HFFc6 (cell line): Measurements from ENCODE around the gene BTBD7. TPM values are rescaled to one million over a fixed set of nuclear protein-coding genes. Genes with fewer than 3 reads are reported as not detected.

Experiments
- DNase-seq: peaks from one replicate; pipeline ENCODE4 v3.0.0-alpha.2; 2018
- H3K27ac Mint-ChIP-seq: 2 replicates; pipeline ENCODE4 v1.8.0; 2020; ENCODE audit warnings: mild to moderate bottlenecking, mixed read lengths
- H3K27me3 Mint-ChIP-seq: 2 replicates; pipeline ENCODE4 v1.8.0; 2021; ENCODE audit warnings: mild to moderate bottlenecking, moderate library complexity, mixed read lengths; ENCODE audit not compliant: insufficient read depth
- H3K36me3 Mint-ChIP-seq: 2 replicates; pipeline ENCODE4 v1.8.0; 2021; ENCODE audit warnings: low read depth, mixed read lengths
- H3K4me1 Mint-ChIP-seq: 2 replicates; pipeline ENCODE4 v1.8.0; 2020; ENCODE audit warnings: low read depth, mixed read lengths
- H3K4me3 Mint-ChIP-seq: 2 replicates; pipeline ENCODE4 v1.8.0; 2020; ENCODE audit warnings: mild to moderate bottlenecking, moderate library complexity, mixed read lengths
- H3K9me3 Mint-ChIP-seq: 2 replicates; pipeline ENCODE4 v1.8.0; 2020; ENCODE audit warnings: mild to moderate bottlenecking, mixed read lengths
- total RNA-seq, 6 experiments: library from RNA; stranded (reverse); fragmentation: NEBNext Ultra II Directional; extraction: Animal tissue kit (Norgen Biotek cat#: 25700); gene quantifications; 2 replicates in 1 of 6; 3 replicates in 5 of 6; pipeline ENCODE4 v1.2.3, GENCODE V29; 2021
- TF ChIP-seq, protein P1 (sequence below): fragments of 200-600 bp; sonication (generic); IDR thresholded peaks from 2 replicates; pipeline ENCODE4 v1.5.0; 2021; ENCODE audit warnings: antibody characterized with exemption, mild to moderate bottlenecking

The BTBD7 gene
- total RNA-seq, 6 experiments from 2014 or later: 36.8 to 45.6 (median 40.0) TPM

DNA sequence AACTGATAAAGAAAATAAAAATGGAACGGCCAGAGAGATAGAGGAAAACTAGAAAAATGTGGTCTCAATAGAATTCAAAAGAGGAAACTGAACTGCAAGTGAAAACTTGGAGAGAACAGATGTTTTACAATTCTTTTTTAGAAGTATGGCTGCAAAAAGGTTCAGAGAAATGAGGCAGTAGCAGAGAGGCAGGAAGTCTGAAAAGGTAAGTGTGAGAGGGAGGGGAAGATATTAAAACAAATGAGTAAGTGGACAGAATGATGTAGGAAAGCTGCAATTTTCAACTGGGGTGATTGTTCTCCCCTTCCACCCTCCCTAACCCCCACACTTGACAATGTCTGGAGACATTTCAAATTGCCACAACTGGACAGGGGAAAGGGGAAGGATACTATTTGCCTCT, 12.9 kb downstream of the BTBD7 start:
- DNase-seq: no peak
- H3K36me3 Mint-ChIP-seq: peaks cover 22% of the 10 kb centered on the region
- H3K4me3 Mint-ChIP-seq: no peak overlapping the region
- H3K27me3 Mint-ChIP-seq: no peaks in the 10 kb centered on the region; the same call in 1 of the 2 replicates
- peaks cover 56% of the 10 kb centered on the region for H3K4me1 Mint-ChIP-seq
- TF ChIP-seq, protein P1, sequence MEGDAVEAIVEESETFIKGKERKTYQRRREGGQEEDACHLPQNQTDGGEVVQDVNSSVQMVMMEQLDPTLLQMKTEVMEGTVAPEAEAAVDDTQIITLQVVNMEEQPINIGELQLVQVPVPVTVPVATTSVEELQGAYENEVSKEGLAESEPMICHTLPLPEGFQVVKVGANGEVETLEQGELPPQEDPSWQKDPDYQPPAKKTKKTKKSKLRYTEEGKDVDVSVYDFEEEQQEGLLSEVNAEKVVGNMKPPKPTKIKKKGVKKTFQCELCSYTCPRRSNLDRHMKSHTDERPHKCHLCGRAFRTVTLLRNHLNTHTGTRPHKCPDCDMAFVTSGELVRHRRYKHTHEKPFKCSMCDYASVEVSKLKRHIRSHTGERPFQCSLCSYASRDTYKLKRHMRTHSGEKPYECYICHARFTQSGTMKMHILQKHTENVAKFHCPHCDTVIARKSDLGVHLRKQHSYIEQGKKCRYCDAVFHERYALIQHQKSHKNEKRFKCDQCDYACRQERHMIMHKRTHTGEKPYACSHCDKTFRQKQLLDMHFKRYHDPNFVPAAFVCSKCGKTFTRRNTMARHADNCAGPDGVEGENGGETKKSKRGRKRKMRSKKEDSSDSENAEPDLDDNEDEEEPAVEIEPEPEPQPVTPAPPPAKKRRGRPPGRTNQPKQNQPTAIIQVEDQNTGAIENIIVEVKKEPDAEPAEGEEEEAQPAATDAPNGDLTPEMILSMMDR: no peak
- H3K27ac Mint-ChIP-seq: peak overlapping the region; percentile 92
- no peaks in the 10 kb centered on the region for H3K9me3 Mint-ChIP-seq

DNA sequence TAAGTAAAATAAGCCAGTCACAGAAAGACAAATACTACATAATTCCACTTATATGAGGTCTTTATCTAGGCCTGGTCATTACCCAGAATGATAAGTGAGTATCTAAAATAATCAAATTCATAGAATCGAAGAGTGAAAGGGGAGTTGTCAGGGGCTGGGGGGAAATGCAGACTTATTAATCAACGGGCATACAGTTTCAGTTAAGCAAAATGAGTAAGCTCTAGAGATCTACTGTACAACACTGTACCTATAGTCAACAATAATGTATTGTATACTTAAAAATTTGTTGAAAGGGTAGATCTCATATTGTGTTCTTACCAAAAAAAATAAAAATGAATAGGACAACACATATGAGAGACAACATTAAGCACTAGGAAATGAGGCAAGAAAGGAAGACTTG, 13.3 kb downstream of the BTBD7 start:
- no peak for DNase-seq
- TF ChIP-seq, protein P1: no peak
- H3K9me3 Mint-ChIP-seq: no peaks in the 10 kb centered on the region
- peaks cover 18% of the 10 kb centered on the region for H3K36me3 Mint-ChIP-seq
- H3K27ac Mint-ChIP-seq: peak overlapping the region; percentile 92
- peaks cover 56% of the 10 kb centered on the region for H3K4me1 Mint-ChIP-seq
- no peak overlapping the region; the same call in 1 of the 2 replicates for H3K4me3 Mint-ChIP-seq
- no peaks in the 10 kb centered on the region; the same call in 1 of the 2 replicates for H3K27me3 Mint-ChIP-seq

DNA sequence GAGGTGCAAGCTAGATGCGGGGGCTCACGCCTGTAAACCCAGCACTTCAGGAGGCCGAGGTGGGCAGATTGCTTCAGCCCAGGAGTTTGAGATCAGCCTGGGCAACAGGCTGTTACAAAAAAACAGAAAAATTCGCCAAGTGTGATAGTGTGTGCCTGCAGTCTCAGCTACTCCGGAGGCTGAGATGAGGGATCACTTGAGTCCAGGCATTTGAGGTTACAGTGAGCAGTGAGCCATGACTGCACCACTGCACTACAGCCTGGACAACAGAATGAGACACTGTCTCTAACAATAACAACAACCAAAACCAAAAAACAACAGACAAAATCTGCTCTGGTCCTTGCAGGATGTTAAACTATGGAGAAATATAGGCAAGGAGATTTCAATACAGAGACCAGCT, 13.9 kb downstream of the BTBD7 start:
- TF ChIP-seq, protein P1: no peak

DNA sequence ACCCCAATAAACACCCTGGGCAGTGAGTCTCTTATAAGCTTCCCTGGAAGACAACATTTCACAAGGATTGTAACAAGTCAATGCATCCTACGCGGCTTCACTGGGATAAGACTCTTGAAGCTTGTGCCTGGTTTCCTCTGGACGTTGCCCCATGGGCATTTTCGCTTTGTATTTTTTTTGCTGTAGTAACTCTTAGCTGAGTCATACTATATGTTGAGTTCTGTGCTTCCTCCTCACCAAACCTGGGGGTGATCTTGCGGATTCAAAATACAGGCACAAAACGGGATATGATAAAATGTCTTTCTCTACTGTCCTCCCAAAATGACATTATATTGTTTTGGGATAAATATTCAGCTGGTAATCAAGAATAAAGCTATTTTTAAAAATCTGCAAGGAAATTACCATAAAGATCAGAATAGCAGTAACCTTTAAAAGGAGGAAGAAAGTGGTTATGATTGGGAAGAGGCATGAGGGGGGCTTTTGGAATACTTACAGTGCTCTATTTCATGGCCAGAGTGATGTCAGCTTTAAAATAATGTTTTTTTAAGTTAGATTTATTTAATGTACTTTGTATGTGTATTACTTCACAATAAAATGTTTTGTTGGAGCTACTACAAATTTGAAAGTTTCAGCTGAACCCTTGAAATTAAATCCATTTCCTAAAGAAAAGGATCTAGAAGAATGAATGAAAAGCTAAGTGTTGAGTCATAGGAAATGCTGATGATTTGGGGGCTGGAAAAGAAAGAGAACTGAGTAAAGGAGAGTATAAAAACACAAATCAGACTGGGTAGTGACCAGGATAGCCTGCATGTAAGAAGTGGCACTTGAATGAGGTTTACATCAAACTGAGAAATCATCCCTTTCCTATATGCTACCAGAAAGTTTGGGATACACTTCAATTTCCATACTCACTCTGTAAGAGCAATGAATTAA, 14.7 kb downstream of the BTBD7 start:
- TF ChIP-seq, protein P1: no peak
- H3K36me3 Mint-ChIP-seq: peaks cover 9% of the 10 kb centered on the region
- peaks cover 48% of the 10 kb centered on the region for H3K4me1 Mint-ChIP-seq
- DNase-seq: peak; percentile 42
- H3K9me3 Mint-ChIP-seq: no peaks in the 10 kb centered on the region
- peak overlapping the region; percentile 83 for H3K4me3 Mint-ChIP-seq
- H3K27me3 Mint-ChIP-seq: no peaks in the 10 kb centered on the region; the same call in 1 of the 2 replicates
- peak overlapping the region; percentile 92 for H3K27ac Mint-ChIP-seq

More for the DNA sequence above, 13.9 kb downstream of the BTBD7 start:
- Mint-ChIP-seq H3K27me3 (no peaks in the 10 kb centered on the region; the same call in 1 of the 2 replicates), H3K27ac (peak overlapping the region; percentile 92), H3K4me3 (peak overlapping the region; percentile 83; the same call in 1 of the 2 replicates), H3K9me3 (no peaks in the 10 kb centered on the region), H3K36me3 (peaks cover 16% of the 10 kb centered on the region), H3K4me1 (peaks cover 55% of the 10 kb centered on the region)
- peak; percentile 29 for DNase-seq

DNA sequence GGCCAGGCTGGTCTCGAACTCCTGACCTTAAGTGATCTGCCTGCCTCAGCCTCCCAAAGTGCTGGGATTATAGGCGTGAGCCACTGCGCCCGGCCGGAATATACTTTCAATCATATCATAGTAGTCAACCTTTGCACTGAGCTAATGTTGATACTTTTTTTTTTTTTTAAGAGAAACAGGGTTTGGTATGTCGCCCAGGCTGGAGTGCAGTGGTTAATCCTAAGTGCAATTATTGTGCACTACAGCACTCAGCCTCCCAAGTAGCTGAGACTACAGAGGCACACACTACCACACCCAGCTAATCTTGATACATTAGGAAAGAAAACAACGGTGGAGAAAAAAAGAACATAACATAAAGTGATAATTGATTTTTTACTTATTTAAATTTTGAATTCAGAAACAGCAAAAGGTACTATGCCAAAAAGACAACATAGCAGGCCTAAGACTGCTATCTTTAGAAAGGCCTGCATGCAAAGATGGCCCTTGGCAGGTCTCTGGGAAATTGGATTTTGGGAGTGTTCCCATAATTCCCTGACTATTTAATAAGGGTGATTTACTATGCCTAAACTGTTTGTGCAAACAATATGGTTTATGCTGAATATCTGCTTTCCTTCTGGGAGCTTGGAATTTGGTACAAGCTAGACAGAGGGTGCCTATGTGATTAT, 15.5 kb downstream of the BTBD7 start:
- H3K9me3 Mint-ChIP-seq: no peaks in the 10 kb centered on the region
- DNase-seq: no peak
- TF ChIP-seq, protein P1: no peak
- H3K36me3 Mint-ChIP-seq: peaks cover 9% of the 10 kb centered on the region
- peak overlapping the region; percentile 83 for H3K4me3 Mint-ChIP-seq
- peak overlapping the region; percentile 92 for H3K27ac Mint-ChIP-seq
- peaks cover 46% of the 10 kb centered on the region for H3K4me1 Mint-ChIP-seq
- no peaks in the 10 kb centered on the region; the same call in 1 of the 2 replicates for H3K27me3 Mint-ChIP-seq
